ENCODE data around the gene ANKUB1.

ANKUB1 gene

GRCh38 chr3:149717391-149718056 is 74.8 kb downstream of the ANKUB1 start:
- TF ChIP-seq Cebpa-rat (IDR thresholded peaks at IDR 0.05) = no peak
- Histone ChIP-seq H3K4me1 (no peaks in the 10 kb centered on the region), H3K4me3 (no peak overlapping the region), H3K27me3 (no peaks in the 10 kb centered on the region), H3K27ac (no peak overlapping the region), H4K20me1 (no peaks in the 10 kb centered on the region), H3K4me2 (no peak overlapping the region), H3K36me3 (no peaks in the 10 kb centered on the region), H3K9me3 (replicated peaks in 1 of 11) (peaks cover 12 to 26% (median 17%) of the 10 kb centered on the region in 11 experiments), H3K9ac (no peak overlapping the region)

- no peaks in the 10 kb centered on the region for H3K27me3 ChIP-seq
- no peak overlapping the region for H3K27ac ChIP-seq
- no peak overlapping the region for H3K4me3 ChIP-seq
- no peaks in the 10 kb centered on the region for H3K36me3 ChIP-seq
- H3K4me1 ChIP-seq = no peaks in the 10 kb centered on the region
- TF ChIP-seq Cebpa-rat (IDR thresholded peaks at IDR 0.05) = no peak
- H4K20me1 ChIP-seq = no peaks in the 10 kb centered on the region
- H3K4me2 ChIP-seq = no peak overlapping the region
- H3K9ac ChIP-seq = no peak overlapping the region
- peaks cover 12 to 22% (median 17%) of the 10 kb centered on the region in 11 experiments for H3K9me3 ChIP-seq (replicated peaks in 1 of 11)
Observed at GRCh38 chr3:149716984-149717383, 75.4 kb downstream of the ANKUB1 start.

GRCh38 chr3:149715247-149715646 is 77.1 kb downstream of the ANKUB1 start:
- no peak for TF ChIP-seq Cebpa-rat (IDR thresholded peaks at IDR 0.05)

GRCh38 chr3:149713730-149714654 is 78.4 kb downstream of the ANKUB1 start:
- Histone ChIP-seq H3K4me1 (no peaks in the 10 kb centered on the region), H3K9me3 (replicated peaks in 1 of 11) (no peaks in the 10 kb centered on the region), H4K20me1 (no peaks in the 10 kb centered on the region), H3K9ac (no peak overlapping the region), H3K27me3 (no peaks in the 10 kb centered on the region), H3K4me3 (no peak overlapping the region), H3K27ac (no peak overlapping the region), H3K4me2 (no peak overlapping the region), H3K36me3 (no peaks in the 10 kb centered on the region)
- no peak for TF ChIP-seq Cebpa-rat (IDR thresholded peaks at IDR 0.05)

More at GRCh38 chr3:149715247-149715646, 77.1 kb downstream of the ANKUB1 start:
- no peak overlapping the region for H3K9ac ChIP-seq
- no peak overlapping the region for H3K4me3 ChIP-seq
- H3K27ac ChIP-seq = no peak overlapping the region
- no peaks in the 10 kb centered on the region for H3K27me3 ChIP-seq
- H3K9me3 ChIP-seq (replicated peaks in 1 of 11) = peaks cover 0 to 6% (median 3%) of the 10 kb centered on the region in 11 experiments; a peak in 8 of 22 replicates
- H3K36me3 ChIP-seq = no peaks in the 10 kb centered on the region
- H3K4me2 ChIP-seq = no peak overlapping the region
- no peaks in the 10 kb centered on the region for H4K20me1 ChIP-seq
- H3K4me1 ChIP-seq = no peaks in the 10 kb centered on the region
